GM12891 (cell line): ENCODE measurements around the gene DENND1C.

Source experiments
- POLR2A ChIP-seq: IDR thresholded peaks from 2 replicates; pipeline ENCODE4 v1.6.1; 2011; ENCODE audit warnings: low read depth, low read length, control low read depth
- POLR2AphosphoS5 ChIP-seq: IDR thresholded peaks from 2 replicates; pipeline ENCODE4 v1.6.1; 2011; ENCODE audit warnings: low read depth, low read length, control low read depth
- POU2F2 ChIP-seq: IDR thresholded peaks from 2 replicates; pipeline ENCODE4 v1.6.1; 2011; ENCODE audit warnings: low read depth, mild to moderate bottlenecking, control low read depth, low read length, moderate library complexity
- TAF1 ChIP-seq: IDR thresholded peaks from 2 replicates; pipeline ENCODE4 v1.6.1; 2011; ENCODE audit warnings: low read depth, low read length, control low read depth

DNA sequence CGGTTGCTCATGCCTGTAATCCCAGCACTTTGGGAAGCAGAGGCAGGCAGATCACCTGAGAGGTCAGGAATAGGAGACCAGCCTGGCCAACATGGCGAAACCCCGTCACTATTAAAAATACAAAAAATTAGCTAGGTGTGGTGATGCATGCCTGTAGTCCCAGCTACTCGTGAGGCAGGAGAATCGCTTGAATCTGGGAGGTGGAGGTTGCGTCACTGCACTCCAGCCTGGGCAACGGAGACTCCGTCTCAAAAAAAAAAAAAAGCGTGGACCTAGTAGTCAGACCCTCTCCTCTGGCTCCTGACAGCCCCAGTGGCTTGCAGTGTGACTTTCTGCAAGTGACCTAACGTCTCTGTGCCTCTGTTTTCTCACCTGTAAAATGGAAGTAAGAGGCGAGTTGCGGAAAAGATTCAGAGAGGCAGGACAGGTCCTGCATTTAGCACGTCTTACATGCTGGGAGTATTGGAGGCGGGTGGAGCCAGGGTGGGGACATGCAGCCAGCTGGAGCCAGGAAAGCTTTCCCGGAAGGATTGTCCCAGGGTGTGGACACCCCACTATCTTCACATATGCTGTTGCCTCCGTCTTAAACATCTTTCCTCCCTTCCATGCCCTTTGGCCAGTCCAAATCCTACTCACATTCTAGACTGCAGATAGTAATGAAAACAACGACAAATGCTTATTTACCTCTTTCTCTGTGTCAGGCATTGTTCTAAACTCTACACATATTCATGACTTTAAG is 17.6 kb upstream of the DENND1C start:
- TF ChIP-seq POLR2A (no peak), POLR2AphosphoS5 (no peak), TAF1 (no peak), POU2F2 (no peak)
